HCT116 (cell line): ENCODE measurements around the gene CLDN14. TPM values are rescaled to one million over a fixed set of nuclear protein-coding genes. Genes with fewer than 3 reads are reported as not detected.

Experiments used
- ATAC-seq: fragments of 200-7000 bp; cut with Tn5 transposase; 2 replicates; pipeline ENCODE4 v1.9.1; 2020; ENCODE audit warnings: mild to moderate bottlenecking, moderate library complexity
- BruUV-seq: library from RNA; stranded (reverse); fragments of 400-500 nt; replicated peaks from 2 replicates; lab custom pipeline; 2021; lab: Mats Ljungman, UMichigan
- CTCF ChIA-PET: fragments of 300-600 bp; sonication (Branson Sonifier 250); formaldehyde crosslinking; loops from one replicate; lab custom pipeline; 2021; ENCODE audit warnings: antibody characterized with exemption; lab: Charles Lee
- POLR2A ChIA-PET: fragments of 300-600, 350-600 bp; sonication (Branson Sonifier 250); formaldehyde crosslinking; loops from one replicate; lab custom pipeline; 2021; ENCODE audit warnings: antibody characterized with exemption; lab: Charles Lee
- RAD21 ChIA-PET, 2 experiments: fragments of 300-600 bp; sonication (Branson Sonifier 250); formaldehyde crosslinking; loops; one replicate each; lab custom pipeline; 2023; ENCODE audit warnings: low total read pairs in 2 of 2; ENCODE audit not compliant: uncharacterized antibody in 2 of 2, unreplicated experiment in 2 of 2, low non-redundant PET in 1 of 2; lab: Charles Lee
- DNase-seq: peaks from one replicate; pipeline ENCODE4 v3.0.0-alpha.2; 2010; ENCODE audit warnings: low read depth, low spot score
- H2AFZ ChIP-seq: fragments of 200-600 bp; shearing (Covaris generic), sonication (generic); 2 replicates; pipeline ENCODE4 v1.6.1; 2017; ENCODE audit warnings: low read depth, mixed run types, mixed read lengths, antibody characterized with exemption, low read length; ENCODE audit not compliant: poor library complexity, severe bottlenecking
- H3K27ac ChIP-seq: 2 replicates; pipeline ENCODE4 v1.5.1; 2012; ENCODE audit warnings: low read depth, low read length
- H3K27me3 ChIP-seq: fragments of 200-600 bp; sonication (generic); 2 replicates; pipeline ENCODE4 v1.6.1; 2016; ENCODE audit warnings: mixed run types, low read length, mixed read lengths; ENCODE audit not compliant: insufficient read depth
- H3K36me3 ChIP-seq, 2 experiments: fragments of 200-500 bp in 1 of 2; fragments of 200-600 bp in 1 of 2; sonication (Bioruptor generic) in 1 of 2; sonication (generic) in 1 of 2; 2 replicates each; pipeline versions ENCODE4 v1.5.1 to v1.6.1; 2014 to 2016; ENCODE audit warnings: low read length in 2 of 2, inconsistent platforms in 1 of 2, mixed read lengths in 1 of 2, mixed run types in 1 of 2; ENCODE audit not compliant: insufficient read depth in 2 of 2, control insufficient read depth in 1 of 2
- H3K4me1 ChIP-seq, 2 experiments: fragments of 200-600 bp in 1 of 2; sonication (generic) in 1 of 2; 2 replicates each; pipeline versions ENCODE4 v1.5.1 to v1.6.1; 2012 to 2017; ENCODE audit warnings: low read length in 2 of 2, inconsistent platforms in 1 of 2, mild to moderate bottlenecking in 1 of 2, mixed read lengths in 1 of 2, mixed run types in 1 of 2, moderate library complexity in 1 of 2; ENCODE audit not compliant: insufficient read depth in 2 of 2, control insufficient read depth in 1 of 2
- H3K4me2 ChIP-seq: fragments of 200-600 bp; sonication (generic); 2 replicates; pipeline ENCODE4 v1.6.1; 2017; ENCODE audit warnings: mixed run types, low read length, mixed read lengths
- H3K4me3 ChIP-seq, 2 experiments: fragments of 200-600 bp in 1 of 2; sonication (generic) in 1 of 2; replicated peaks in 1 of 2; 2 replicates each; pipeline ENCODE4 v1.5.1; 2011 to 2016; ENCODE audit warnings: low read length in 2 of 2, control low read depth in 1 of 2, low read depth in 1 of 2, mild to moderate bottlenecking in 1 of 2, mixed read lengths in 1 of 2, mixed run types in 1 of 2
- H3K79me2 ChIP-seq: fragments of 200-600 bp; sonication (generic); 2 replicates; pipeline ENCODE4 v1.6.1; 2017; ENCODE audit warnings: mild to moderate bottlenecking, mixed run types, low read length, moderate library complexity, mixed read lengths; ENCODE audit not compliant: insufficient read depth
- H3K9ac ChIP-seq: fragments of 200-600 bp; sonication (generic); 2 replicates; pipeline ENCODE4 v1.6.1; 2016; ENCODE audit warnings: low read length, mixed read lengths
- H3K9me2 ChIP-seq: fragments of 200-600 bp; sonication (generic), shearing (Covaris generic); 2 replicates; pipeline ENCODE4 v1.6.1; 2017; ENCODE audit warnings: mixed run types, mild to moderate bottlenecking, moderate library complexity; ENCODE audit not compliant: insufficient read depth
- H3K9me3 ChIP-seq, 2 experiments: fragments of 200-500 bp in 1 of 2; fragments of 200-600 bp in 1 of 2; sonication (Bioruptor generic) in 1 of 2; sonication (generic) in 1 of 2; 2 replicates each; pipeline ENCODE4 v1.6.1; 2014 to 2017; ENCODE audit warnings: low read length in 2 of 2, mixed read lengths in 2 of 2, inconsistent platforms in 1 of 2, low read depth in 1 of 2, mild to moderate bottlenecking in 1 of 2, mixed run types in 1 of 2, moderate library complexity in 1 of 2; ENCODE audit not compliant: control insufficient read depth in 1 of 2, insufficient read depth in 1 of 2
- H4K20me1 ChIP-seq: fragments of 200-600 bp; sonication (generic), shearing (Covaris generic); 2 replicates; pipeline ENCODE4 v1.6.1; 2017; ENCODE audit warnings: mixed run types, mild to moderate bottlenecking, moderate library complexity; ENCODE audit not compliant: insufficient read depth
- CEBPB ChIP-seq: IDR thresholded peaks from 2 replicates; pipeline ENCODE4 v1.6.1; 2012; ENCODE audit warnings: low read depth
- EGR1 ChIP-seq: IDR thresholded peaks from 2 replicates; pipeline ENCODE4 v1.6.1; 2012; ENCODE audit warnings: low read depth
- ELF1 ChIP-seq: IDR thresholded peaks from 2 replicates; pipeline ENCODE4 v1.6.1; 2012; ENCODE audit warnings: low read depth, borderline replicate concordance
- FOSL1 ChIP-seq: IDR thresholded peaks from 2 replicates; pipeline ENCODE4 v1.6.1; 2012; ENCODE audit warnings: low read depth
- JUND ChIP-seq: IDR thresholded peaks from 2 replicates; pipeline ENCODE4 v1.6.1; 2012
- POLR2A ChIP-seq: IDR thresholded peaks from 2 replicates; pipeline ENCODE4 v1.7.0; 2011; ENCODE audit warnings: borderline replicate concordance; ENCODE audit not compliant: insufficient read depth, insufficient read length; ENCODE audit errors: extremely low read depth
- POLR2AphosphoS5 ChIP-seq: IDR thresholded peaks from 2 replicates; pipeline ENCODE4 v1.6.1; 2011; ENCODE audit warnings: mild to moderate bottlenecking, low read depth, low read length, moderate library complexity
- RAD21 ChIP-seq: IDR thresholded peaks from 2 replicates; pipeline ENCODE4 v1.6.1; 2012; ENCODE audit warnings: low read depth, mild to moderate bottlenecking
- SP1 ChIP-seq: IDR thresholded peaks from 2 replicates; pipeline ENCODE4 v1.6.1; 2012; ENCODE audit warnings: low read depth
- YY1 ChIP-seq: IDR thresholded peaks from 2 replicates; pipeline ENCODE4 v1.6.1; 2011; ENCODE audit warnings: low read length, low read depth, moderate library complexity, mild to moderate bottlenecking; ENCODE audit not compliant: insufficient replicate concordance; ENCODE audit errors: extremely low read depth
- intact Hi-C: fragments of 100-400 bp; cut with micrococcal nuclease; formaldehyde crosslinking; loops from 2 replicates; pipeline ENCODE4 v1.10.0; 2022
- total RNA-seq: library from RNA; stranded (reverse); gene quantifications from one replicate; pipeline ENCODE4 v1.2.1, GENCODE V29; 2021; ENCODE audit not compliant: unreplicated experiment
- TF ChIP-seq, protein P1 (sequence below): IDR thresholded peaks from 2 replicates; pipeline ENCODE4 v1.6.1; 2012; ENCODE audit warnings: low read depth
- TF ChIP-seq, protein P2 (sequence below): IDR thresholded peaks from 2 replicates; pipeline ENCODE4 v1.6.1; 2011; ENCODE audit warnings: mild to moderate bottlenecking, low read length, moderate library complexity; ENCODE audit not compliant: insufficient replicate concordance; ENCODE audit errors: extremely low read depth
- TF ChIP-seq, protein P3 (sequence below), 3 experiments: fragments of 200-600 bp in 1 of 3; sonication (generic) in 1 of 3; IDR thresholded peaks in 2 of 3; conservative IDR thresholded peaks in 1 of 3; 2 replicates each; pipeline ENCODE4 v1.5.1; 2012 to 2017; ENCODE audit warnings: low read depth in 2 of 3, low read length in 2 of 3, antibody characterized with exemption in 1 of 3, borderline replicate concordance in 1 of 3, control low read depth in 1 of 3, mild to moderate bottlenecking in 1 of 3, mixed read lengths in 1 of 3, mixed run types in 1 of 3, moderate library complexity in 1 of 3; ENCODE audit not compliant: insufficient read depth in 1 of 3

The CLDN14 gene
- total RNA-seq, 1 experiment from 2014 or later, result not detected

DNA sequence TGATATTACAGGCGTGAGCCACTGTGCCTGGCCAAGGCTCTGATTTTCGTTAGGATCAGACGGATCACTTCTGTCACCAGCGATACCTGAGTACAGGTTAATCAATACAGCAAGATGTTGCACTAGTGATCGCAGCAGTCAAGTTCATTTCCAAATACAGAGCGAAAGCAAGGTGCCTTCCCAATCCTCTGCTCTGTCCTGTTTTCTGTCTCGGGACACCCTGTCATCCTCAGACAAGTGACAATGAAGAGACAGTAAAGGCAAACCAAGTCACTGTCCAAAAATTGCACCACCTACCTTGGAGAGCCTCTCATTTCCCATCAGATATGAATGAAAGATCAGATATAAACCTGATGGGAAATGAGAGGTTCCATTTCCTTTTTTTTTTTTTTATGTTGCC lies 5.6 kb upstream of the CLDN14 start:
- intact Hi-C loops, result no loop called here
- Histone ChIP-seq H2AFZ (no peak overlapping the region), H3K4me2 (no peak overlapping the region), H3K27me3 (peaks cover 5% of the 10 kb centered on the region), H3K4me1 (no peaks in the 10 kb centered on the region), H3K36me3 (no peaks in the 10 kb centered on the region)
- RAD21 ChIA-PET, result no interaction called here
- TF ChIP-seq RAD21, result no peak
- no peak for TF ChIP-seq POLR2A
- TF ChIP-seq SP1, result no peak
- TF ChIP-seq, protein P1, sequence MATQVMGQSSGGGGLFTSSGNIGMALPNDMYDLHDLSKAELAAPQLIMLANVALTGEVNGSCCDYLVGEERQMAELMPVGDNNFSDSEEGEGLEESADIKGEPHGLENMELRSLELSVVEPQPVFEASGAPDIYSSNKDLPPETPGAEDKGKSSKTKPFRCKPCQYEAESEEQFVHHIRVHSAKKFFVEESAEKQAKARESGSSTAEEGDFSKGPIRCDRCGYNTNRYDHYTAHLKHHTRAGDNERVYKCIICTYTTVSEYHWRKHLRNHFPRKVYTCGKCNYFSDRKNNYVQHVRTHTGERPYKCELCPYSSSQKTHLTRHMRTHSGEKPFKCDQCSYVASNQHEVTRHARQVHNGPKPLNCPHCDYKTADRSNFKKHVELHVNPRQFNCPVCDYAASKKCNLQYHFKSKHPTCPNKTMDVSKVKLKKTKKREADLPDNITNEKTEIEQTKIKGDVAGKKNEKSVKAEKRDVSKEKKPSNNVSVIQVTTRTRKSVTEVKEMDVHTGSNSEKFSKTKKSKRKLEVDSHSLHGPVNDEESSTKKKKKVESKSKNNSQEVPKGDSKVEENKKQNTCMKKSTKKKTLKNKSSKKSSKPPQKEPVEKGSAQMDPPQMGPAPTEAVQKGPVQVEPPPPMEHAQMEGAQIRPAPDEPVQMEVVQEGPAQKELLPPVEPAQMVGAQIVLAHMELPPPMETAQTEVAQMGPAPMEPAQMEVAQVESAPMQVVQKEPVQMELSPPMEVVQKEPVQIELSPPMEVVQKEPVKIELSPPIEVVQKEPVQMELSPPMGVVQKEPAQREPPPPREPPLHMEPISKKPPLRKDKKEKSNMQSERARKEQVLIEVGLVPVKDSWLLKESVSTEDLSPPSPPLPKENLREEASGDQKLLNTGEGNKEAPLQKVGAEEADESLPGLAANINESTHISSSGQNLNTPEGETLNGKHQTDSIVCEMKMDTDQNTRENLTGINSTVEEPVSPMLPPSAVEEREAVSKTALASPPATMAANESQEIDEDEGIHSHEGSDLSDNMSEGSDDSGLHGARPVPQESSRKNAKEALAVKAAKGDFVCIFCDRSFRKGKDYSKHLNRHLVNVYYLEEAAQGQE, result no peak
- TF ChIP-seq POLR2AphosphoS5, result no peak
- TF ChIP-seq, all 23 proteins: peak for 0
- ATAC-seq (no peak), DNase-seq (no peak)
- POLR2A ChIA-PET, result no interaction called here
- Histone ChIP-seq H3K27ac (no peak overlapping the region), H4K20me1 (no peaks in the 10 kb centered on the region), H3K79me2 (no peaks in the 10 kb centered on the region), H3K9me3 (no peaks in the 10 kb centered on the region), H3K4me3 (no peak overlapping the region), H3K9me2 (no peaks in the 10 kb centered on the region), H3K9ac (no peak overlapping the region)
- CTCF ChIA-PET, result no interaction called here
- no TSS peak for BruUV-seq

DNA sequence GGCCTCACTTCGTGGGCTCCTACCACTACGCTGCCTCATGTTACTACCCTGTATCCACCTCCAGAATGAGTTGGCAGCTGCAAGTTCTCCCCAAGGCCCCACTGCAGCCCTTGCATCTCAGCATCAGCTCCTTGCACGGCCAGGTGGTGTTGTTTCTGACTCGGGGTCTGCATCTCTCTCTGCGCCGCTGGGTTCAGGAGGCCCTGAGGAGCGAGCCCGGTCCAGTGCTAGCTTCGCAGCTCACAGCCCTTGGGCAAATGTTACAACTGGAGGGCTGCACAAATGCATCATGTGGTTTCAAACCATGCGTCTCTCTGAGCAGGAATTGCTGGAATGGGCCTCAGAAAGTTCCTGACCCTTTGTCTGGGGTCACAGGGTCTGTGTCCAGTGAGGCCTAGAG lies 3.2 kb upstream of the CLDN14 start:
- intact Hi-C loops, result no loop called here
- Histone ChIP-seq H2AFZ (no peak overlapping the region), H4K20me1 (no peaks in the 10 kb centered on the region), H3K4me2 (no peak overlapping the region), H3K4me3 (no peak overlapping the region), H3K27me3 (peaks cover 5% of the 10 kb centered on the region), H3K4me1 (no peaks in the 10 kb centered on the region), H3K36me3 (no peaks in the 10 kb centered on the region), H3K27ac (no peak overlapping the region), H3K9me2 (no peaks in the 10 kb centered on the region), H3K9ac (no peak overlapping the region), H3K9me3 (no peaks in the 10 kb centered on the region), H3K79me2 (no peaks in the 10 kb centered on the region)
- DNase-seq (no peak), ATAC-seq (no peak)
- BruUV-seq, result no TSS peak
- POLR2A ChIA-PET, result no interaction called here
- CTCF ChIA-PET, result no interaction called here
- RAD21 ChIA-PET, result no interaction called here
- TF ChIP-seq, protein P2, sequence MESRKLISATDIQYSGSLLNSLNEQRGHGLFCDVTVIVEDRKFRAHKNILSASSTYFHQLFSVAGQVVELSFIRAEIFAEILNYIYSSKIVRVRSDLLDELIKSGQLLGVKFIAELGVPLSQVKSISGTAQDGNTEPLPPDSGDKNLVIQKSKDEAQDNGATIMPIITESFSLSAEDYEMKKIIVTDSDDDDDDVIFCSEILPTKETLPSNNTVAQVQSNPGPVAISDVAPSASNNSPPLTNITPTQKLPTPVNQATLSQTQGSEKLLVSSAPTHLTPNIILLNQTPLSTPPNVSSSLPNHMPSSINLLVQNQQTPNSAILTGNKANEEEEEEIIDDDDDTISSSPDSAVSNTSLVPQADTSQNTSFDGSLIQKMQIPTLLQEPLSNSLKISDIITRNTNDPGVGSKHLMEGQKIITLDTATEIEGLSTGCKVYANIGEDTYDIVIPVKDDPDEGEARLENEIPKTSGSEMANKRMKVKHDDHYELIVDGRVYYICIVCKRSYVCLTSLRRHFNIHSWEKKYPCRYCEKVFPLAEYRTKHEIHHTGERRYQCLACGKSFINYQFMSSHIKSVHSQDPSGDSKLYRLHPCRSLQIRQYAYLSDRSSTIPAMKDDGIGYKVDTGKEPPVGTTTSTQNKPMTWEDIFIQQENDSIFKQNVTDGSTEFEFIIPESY, result no peak
- no peak for TF ChIP-seq ELF1
- TF ChIP-seq FOSL1, result no peak
- no peak for TF ChIP-seq YY1
- TF ChIP-seq, protein P3, sequence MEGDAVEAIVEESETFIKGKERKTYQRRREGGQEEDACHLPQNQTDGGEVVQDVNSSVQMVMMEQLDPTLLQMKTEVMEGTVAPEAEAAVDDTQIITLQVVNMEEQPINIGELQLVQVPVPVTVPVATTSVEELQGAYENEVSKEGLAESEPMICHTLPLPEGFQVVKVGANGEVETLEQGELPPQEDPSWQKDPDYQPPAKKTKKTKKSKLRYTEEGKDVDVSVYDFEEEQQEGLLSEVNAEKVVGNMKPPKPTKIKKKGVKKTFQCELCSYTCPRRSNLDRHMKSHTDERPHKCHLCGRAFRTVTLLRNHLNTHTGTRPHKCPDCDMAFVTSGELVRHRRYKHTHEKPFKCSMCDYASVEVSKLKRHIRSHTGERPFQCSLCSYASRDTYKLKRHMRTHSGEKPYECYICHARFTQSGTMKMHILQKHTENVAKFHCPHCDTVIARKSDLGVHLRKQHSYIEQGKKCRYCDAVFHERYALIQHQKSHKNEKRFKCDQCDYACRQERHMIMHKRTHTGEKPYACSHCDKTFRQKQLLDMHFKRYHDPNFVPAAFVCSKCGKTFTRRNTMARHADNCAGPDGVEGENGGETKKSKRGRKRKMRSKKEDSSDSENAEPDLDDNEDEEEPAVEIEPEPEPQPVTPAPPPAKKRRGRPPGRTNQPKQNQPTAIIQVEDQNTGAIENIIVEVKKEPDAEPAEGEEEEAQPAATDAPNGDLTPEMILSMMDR (IDR thresholded peaks at IDR 0.05 in 2 of 3, conservative IDR thresholded peaks at IDR 0.05 in 1 of 3; ENCODE audit: borderline replicate concordance in 1 of 3, insufficient read depth in 1 of 3, low read depth in 2 of 3, low read length in 2 of 3), result no peak
- TF ChIP-seq RAD21, result no peak
- no peak for TF ChIP-seq EGR1
- TF ChIP-seq JUND, result no peak
- TF ChIP-seq POLR2A, result no peak
- no peak for TF ChIP-seq CEBPB
